Hepatocyte (in vitro differentiated cells): Measurements from ENCODE around the gene CCR7. TPM values are rescaled to one million over a fixed set of nuclear protein-coding genes. Genes with fewer than 3 reads are reported as not detected.

Source experiments
- DNase-seq: peaks from one replicate; pipeline ENCODE4 v3.0.0-alpha.2; 2016; ENCODE audit warnings: low spot score
- H2AFZ ChIP-seq: fragments of 200-600 bp; sonication (generic); 2 replicates; pipeline ENCODE4 v1.6.0; 2016; ENCODE audit warnings: antibody characterized with exemption, mild to moderate bottlenecking
- H3K27ac ChIP-seq: fragments of 200-600 bp; sonication (generic); 2 replicates; pipeline ENCODE4 v1.5.1; 2016; ENCODE audit warnings: mild to moderate bottlenecking
- H3K27me3 ChIP-seq: fragments of 200-600 bp; sonication (generic); 2 replicates; pipeline ENCODE4 v1.6.1; 2016
- H3K36me3 ChIP-seq: fragments of 200-600 bp; sonication (generic); replicated peaks from 2 replicates; pipeline ENCODE4 v1.5.1; 2016; ENCODE audit warnings: low read depth; ENCODE audit not compliant: insufficient read depth
- H3K4me1 ChIP-seq: fragments of 200-600 bp; sonication (generic); 2 replicates; pipeline ENCODE4 v1.5.1; 2016; ENCODE audit warnings: mild to moderate bottlenecking, moderate library complexity; ENCODE audit not compliant: insufficient read depth
- H3K4me2 ChIP-seq: fragments of 200-600 bp; sonication (generic); 2 replicates; pipeline ENCODE4 v1.6.0; 2016
- H3K4me3 ChIP-seq: fragments of 200-600 bp; sonication (generic); 2 replicates; pipeline ENCODE4 v1.5.1; 2016; ENCODE audit warnings: mild to moderate bottlenecking
- H3K79me2 ChIP-seq: fragments of 200-600 bp; sonication (generic); 2 replicates; pipeline ENCODE4 v1.6.0; 2017; ENCODE audit warnings: mild to moderate bottlenecking
- H3K9me2 ChIP-seq: fragments of 200-600 bp; sonication (generic); replicated peaks from 2 replicates; pipeline ENCODE4 v1.6.0; 2017; ENCODE audit warnings: mild to moderate bottlenecking; ENCODE audit not compliant: insufficient read depth
- H3K9me3 ChIP-seq: fragments of 200-600 bp; sonication (generic); 2 replicates; pipeline ENCODE4 v1.5.1; 2016; ENCODE audit warnings: low read depth, mild to moderate bottlenecking
- H4K20me1 ChIP-seq: fragments of 200-600 bp; sonication (generic); 2 replicates; pipeline ENCODE4 v1.6.0; 2016; ENCODE audit warnings: mild to moderate bottlenecking; ENCODE audit not compliant: insufficient read depth, poor library complexity, severe bottlenecking
- CTCF ChIP-seq: fragments of 200-600 bp; sonication (generic); IDR thresholded peaks from 2 replicates; pipeline ENCODE4 v1.5.1; 2016; ENCODE audit warnings: antibody characterized with exemption, mild to moderate bottlenecking; ENCODE audit not compliant: poor library complexity
- EZH2 ChIP-seq: fragments of 200-600 bp; sonication (generic); IDR thresholded peaks from 2 replicates; pipeline ENCODE4 v1.6.1; 2016; ENCODE audit warnings: antibody characterized with exemption, mild to moderate bottlenecking, borderline replicate concordance
- EZH2phosphoT487 ChIP-seq: fragments of 200-600 bp; sonication (generic); IDR thresholded peaks from one replicate; pipeline ENCODE4 v1.6.1; 2018; ENCODE audit warnings: antibody characterized with exemption, mild to moderate bottlenecking, low read depth, moderate library complexity; ENCODE audit not compliant: unreplicated experiment, severe bottlenecking
- WGBS: methylation state at CpG from one replicate; pipeline ENCODE4 v1.1.6; 2016; ENCODE audit warnings: low lambda C conversion rate; ENCODE audit errors: missing lambda C conversion rate; 5-methylcytosine and 5-hydroxymethylcytosine counted together
- polyA plus RNA-seq: library from polyadenylated mRNA; unstranded; fragments of >200 nt; fragmentation: Nextera tagmentation; extraction: Ambion mirVana; gene quantifications from 2 replicates; pipeline ENCODE4 v1.2.1, GENCODE V29; 2016
- total RNA-seq: library from RNA; depleted of rRNA; stranded (reverse); fragments of >200 nt; gene quantifications from 2 replicates; pipeline ENCODE4 v1.2.3, GENCODE V29; 2014

Gene CCR7
- total and polyA plus RNA-seq, 2 experiments from 2014 or later = 2.8 to 4.1 TPM

- WGBS = 91% methylated on average over 10 of the region's 11 CpGs
- no peak overlapping the region for H2AFZ ChIP-seq
- no peaks in the 10 kb centered on the region for H3K79me2 ChIP-seq
- no peaks in the 10 kb centered on the region for H3K27me3 ChIP-seq
- H3K4me2 ChIP-seq = no peak overlapping the region
- H4K20me1 ChIP-seq = no peaks in the 10 kb centered on the region
- peaks cover 46% of the 10 kb centered on the region for H3K4me1 ChIP-seq
- H3K9me2 ChIP-seq = no peaks in the 10 kb centered on the region
- no peak for TF ChIP-seq CTCF
- no peak for TF ChIP-seq EZH2phosphoT487
- no peak for TF ChIP-seq EZH2
- no peak overlapping the region for H3K4me3 ChIP-seq
- no peak overlapping the region for H3K27ac ChIP-seq
- no peaks in the 10 kb centered on the region for H3K9me3 ChIP-seq
- DNase-seq = no peak
- H3K36me3 ChIP-seq = no peaks in the 10 kb centered on the region
Observed at GRCh38 chr17:40545660-40546059, 19.6 kb downstream of the CCR7 start.

- Histone ChIP-seq H4K20me1 (no peaks in the 10 kb centered on the region), H3K9me3 (no peaks in the 10 kb centered on the region), H2AFZ (no peak overlapping the region), H3K4me1 (peaks cover 27% of the 10 kb centered on the region), H3K27me3 (no peaks in the 10 kb centered on the region), H3K4me2 (no peak overlapping the region), H3K4me3 (no peak overlapping the region), H3K36me3 (no peaks in the 10 kb centered on the region), H3K79me2 (no peaks in the 10 kb centered on the region), H3K9me2 (no peaks in the 10 kb centered on the region), H3K27ac (peak overlapping the region; percentile 91)
- 56% methylated on average over 14 of the region's 14 CpGs for WGBS
- DNase-seq = peak; percentile 86
- TF ChIP-seq CTCF = no peak
Observed at GRCh38 chr17:40542558-40543411, 22.5 kb downstream of the CCR7 start.

- no peaks in the 10 kb centered on the region for H3K27me3 ChIP-seq
- no peaks in the 10 kb centered on the region for H3K9me3 ChIP-seq
- H3K4me3 ChIP-seq = no peak overlapping the region
- DNase-seq = no peak
- peak overlapping the region; percentile 27 for H3K4me2 ChIP-seq
- H3K9me2 ChIP-seq = no peaks in the 10 kb centered on the region
- WGBS = 69% methylated on average over 18 of the region's 18 CpGs
- peaks cover 29% of the 10 kb centered on the region for H3K4me1 ChIP-seq
- TF ChIP-seq EZH2 = no peak
- TF ChIP-seq EZH2phosphoT487 = no peak
- TF ChIP-seq CTCF = no peak
- H2AFZ ChIP-seq = no peak overlapping the region
- no peaks in the 10 kb centered on the region for H4K20me1 ChIP-seq
- H3K79me2 ChIP-seq = no peaks in the 10 kb centered on the region
- no peaks in the 10 kb centered on the region for H3K36me3 ChIP-seq
- peak overlapping the region; percentile 91 for H3K27ac ChIP-seq
Observed at GRCh38 chr17:40541873-40542557, 23.3 kb downstream of the CCR7 start.
